ENCODE data around the gene DYRK2.
A peak's percentile ranks its signal among the peaks of the same experiment; 100 is the strongest.

DYRK2 gene

GRCh38 chr12:67702136-67702535 is 53.6 kb downstream of the DYRK2 start:
- H3K14ac ChIP-seq (ENCODE audit: low read length) = no peak overlapping the region
- H3K23ac ChIP-seq (ENCODE audit: low read depth, low read length, poor library complexity) = no peak overlapping the region
- H2AFZ ChIP-seq (ENCODE audit: low read length) = no peak overlapping the region
- no peak overlapping the region for H4K8ac ChIP-seq (ENCODE audit: low read depth, low read length)
- no peak overlapping the region for H2BK120ac ChIP-seq (ENCODE audit: low read depth, low read length)
- H2AK5ac ChIP-seq (ENCODE audit: low read depth, low read length) = no peak overlapping the region
- no peak overlapping the region for H3K4me3 ChIP-seq (ENCODE audit: low read length in 2 of 2)
- no peak overlapping the region for H2BK15ac ChIP-seq (ENCODE audit: low read length)
- no peak for DNase-seq (ENCODE audit: low spot score)
- H3K79me1 ChIP-seq (ENCODE audit: low read depth, low read length) = no peaks in the 10 kb centered on the region
- H3K4me1 ChIP-seq (ENCODE audit: control insufficient read depth in 2 of 2, insufficient read depth in 1 of 2, low read depth in 1 of 2, low read length in 2 of 2) = peaks cover 0 to 14% of the 10 kb centered on the region in 2 donors
- H2BK5ac ChIP-seq (ENCODE audit: low read length) = no peak overlapping the region
- no peak overlapping the region for H2BK12ac ChIP-seq (ENCODE audit: low read length)
- WGBS, 2 donors (ENCODE audit: extremely low coverage in 2 of 2, insufficient read length in 2 of 2, insufficient replicate concordance in 1 of 2) = no CpG with 5 or more reads among the region's 1 CpG
- H3K27ac ChIP-seq (replicated peaks; ENCODE audit: low read length) = no peak overlapping the region
- no peak overlapping the region for H4K91ac ChIP-seq (ENCODE audit: low read depth, low read length, poor library complexity)
- no peaks in the 10 kb centered on the region for H3K27me3 ChIP-seq (ENCODE audit: control insufficient read depth in 3 of 3, insufficient read depth in 3 of 3, low read depth in 1 of 3, low read length in 3 of 3)
- no peak overlapping the region for H3K4ac ChIP-seq (ENCODE audit: low read length)
- H3K18ac ChIP-seq (ENCODE audit: low read length) = no peak overlapping the region
- H3K4me2 ChIP-seq (ENCODE audit: insufficient read depth, low read length, poor library complexity, severe bottlenecking) = no peak overlapping the region
- H3K9ac ChIP-seq (ENCODE audit: low read depth, low read length, poor library complexity) = no peak overlapping the region
- no peaks in the 10 kb centered on the region for H3K9me3 ChIP-seq (replicated peaks in 1 of 2; ENCODE audit: control insufficient read depth in 2 of 2, insufficient read depth in 1 of 2, low read depth in 1 of 2, low read length in 2 of 2)
- H3K36me3 ChIP-seq (replicated peaks in 1 of 2; ENCODE audit: control insufficient read depth in 2 of 2, insufficient read depth in 2 of 2, low read length in 2 of 2) = no peaks in the 10 kb centered on the region

GRCh38 chr12:67704071-67704470 is 55.5 kb downstream of the DYRK2 start:
- no peak for DNase-seq (ENCODE audit: low spot score)
- no peak overlapping the region for H3K4me2 ChIP-seq (ENCODE audit: insufficient read depth, low read length, poor library complexity, severe bottlenecking)
- no peak overlapping the region for H2BK5ac ChIP-seq (ENCODE audit: low read length)
- H2BK15ac ChIP-seq (ENCODE audit: low read length) = no peak overlapping the region
- no peaks in the 10 kb centered on the region for H3K4me1 ChIP-seq (ENCODE audit: control insufficient read depth in 2 of 2, insufficient read depth in 1 of 2, low read depth in 1 of 2, low read length in 2 of 2)
- no peak overlapping the region for H3K14ac ChIP-seq (ENCODE audit: low read length)
- H3K18ac ChIP-seq (ENCODE audit: low read length) = no peak overlapping the region
- H3K9ac ChIP-seq (ENCODE audit: low read depth, low read length, poor library complexity) = no peak overlapping the region
- H3K79me1 ChIP-seq (ENCODE audit: low read depth, low read length) = no peaks in the 10 kb centered on the region
- no peaks in the 10 kb centered on the region for H3K27me3 ChIP-seq (ENCODE audit: control insufficient read depth in 3 of 3, insufficient read depth in 3 of 3, low read depth in 1 of 3, low read length in 3 of 3)
- no CpG with 5 or more reads among the region's 4 CpGs for whole genome bisulfite sequencing, 2 donors (ENCODE audit: extremely low coverage in 2 of 2, insufficient read length in 2 of 2, insufficient replicate concordance in 1 of 2)
- no peak overlapping the region for H3K4ac ChIP-seq (ENCODE audit: low read length)
- H2BK120ac ChIP-seq (ENCODE audit: low read depth, low read length) = no peak overlapping the region
- no peak overlapping the region for H3K27ac ChIP-seq (replicated peaks; ENCODE audit: low read length)
- H2AFZ ChIP-seq (ENCODE audit: low read length) = no peak overlapping the region
- H3K4me3 ChIP-seq (ENCODE audit: low read length in 2 of 2) = no peak overlapping the region
- H4K91ac ChIP-seq (ENCODE audit: low read depth, low read length, poor library complexity) = no peak overlapping the region
- no peaks in the 10 kb centered on the region for H3K9me3 ChIP-seq (replicated peaks in 1 of 2; ENCODE audit: control insufficient read depth in 2 of 2, insufficient read depth in 1 of 2, low read depth in 1 of 2, low read length in 2 of 2)
- H2BK12ac ChIP-seq (ENCODE audit: low read length) = no peak overlapping the region
- H2AK5ac ChIP-seq (ENCODE audit: low read depth, low read length) = no peak overlapping the region
- H4K8ac ChIP-seq (ENCODE audit: low read depth, low read length) = no peak overlapping the region
- H3K36me3 ChIP-seq (replicated peaks in 1 of 2; ENCODE audit: control insufficient read depth in 2 of 2, insufficient read depth in 2 of 2, low read length in 2 of 2) = no peaks in the 10 kb centered on the region
- H3K23ac ChIP-seq (ENCODE audit: low read depth, low read length, poor library complexity) = no peak overlapping the region

DNA sequence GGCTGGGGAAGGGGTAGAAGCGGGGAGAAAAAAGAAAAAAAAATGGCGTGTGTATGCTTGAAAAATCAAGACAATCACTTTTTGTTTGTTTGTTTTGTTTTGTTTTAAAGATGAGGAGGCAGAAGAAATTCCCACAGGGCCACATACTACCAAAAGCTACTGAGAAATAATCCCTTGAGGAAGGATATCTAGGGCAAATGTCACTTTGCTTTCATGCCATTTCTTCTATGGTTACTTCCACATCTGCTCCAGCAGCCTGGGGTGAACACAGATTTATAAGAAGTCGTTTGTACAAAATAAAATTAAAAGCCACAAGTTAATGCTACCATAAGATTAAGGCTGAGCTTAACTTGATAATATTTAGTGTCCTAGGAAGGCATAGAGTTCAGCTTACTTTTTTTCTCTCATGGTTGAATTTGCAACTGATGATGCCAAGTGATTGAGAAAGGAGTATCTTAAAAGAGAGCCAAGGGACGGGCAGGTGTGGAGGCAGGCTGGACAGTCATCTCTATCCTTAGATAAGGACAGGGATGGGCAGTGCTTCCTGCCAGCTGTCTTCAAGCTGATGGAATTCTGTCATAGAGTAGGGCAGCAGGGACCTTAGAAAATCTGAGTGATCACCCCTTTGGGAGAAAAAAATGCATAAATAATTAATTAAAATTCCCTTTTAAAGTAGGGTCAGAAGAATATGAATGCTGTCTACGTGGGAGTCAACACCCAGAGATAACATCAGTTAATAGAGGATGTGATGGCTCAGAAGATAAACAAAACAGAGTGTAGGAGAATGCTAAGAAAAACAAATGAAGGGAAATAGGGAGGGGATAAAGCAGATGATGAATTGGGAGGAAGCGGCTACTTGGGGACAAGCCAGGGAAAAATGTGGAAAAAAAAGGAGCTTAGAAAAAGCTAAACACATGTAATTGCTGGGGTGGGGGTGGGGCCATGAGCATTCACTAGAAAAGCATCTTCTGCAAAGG is 57.1 kb downstream of the DYRK2 start:
- Histone ChIP-seq H3K18ac (ENCODE audit: low read length) (no peak overlapping the region), H3K27ac (replicated peaks; ENCODE audit: low read length) (no peak overlapping the region), H2BK120ac (ENCODE audit: low read depth, low read length) (no peak overlapping the region), H3K9me3 (replicated peaks in 1 of 2; ENCODE audit: control insufficient read depth in 2 of 2, insufficient read depth in 1 of 2, low read depth in 1 of 2, low read length in 2 of 2) (no peaks in the 10 kb centered on the region), H2AFZ (ENCODE audit: low read length) (no peak overlapping the region), H2AK5ac (ENCODE audit: low read depth, low read length) (no peak overlapping the region), H3K27me3 (ENCODE audit: control insufficient read depth in 3 of 3, insufficient read depth in 3 of 3, low read depth in 1 of 3, low read length in 3 of 3) (no peaks in the 10 kb centered on the region), H3K4me2 (ENCODE audit: insufficient read depth, low read length, poor library complexity, severe bottlenecking) (no peak overlapping the region), H3K36me3 (replicated peaks in 1 of 2; ENCODE audit: control insufficient read depth in 2 of 2, insufficient read depth in 2 of 2, low read length in 2 of 2) (no peaks in the 10 kb centered on the region), H3K4ac (ENCODE audit: low read length) (no peak overlapping the region), H3K14ac (ENCODE audit: low read length) (no peak overlapping the region), H2BK5ac (ENCODE audit: low read length) (no peak overlapping the region), H2BK12ac (ENCODE audit: low read length) (no peak overlapping the region), H4K91ac (ENCODE audit: low read depth, low read length, poor library complexity) (no peak overlapping the region), H2BK15ac (ENCODE audit: low read length) (no peak overlapping the region), H3K23ac (ENCODE audit: low read depth, low read length, poor library complexity) (no peak overlapping the region), H3K9ac (ENCODE audit: low read depth, low read length, poor library complexity) (no peak overlapping the region), H3K4me1 (ENCODE audit: control insufficient read depth in 2 of 2, insufficient read depth in 1 of 2, low read depth in 1 of 2, low read length in 2 of 2) (no peaks in the 10 kb centered on the region), H4K8ac (ENCODE audit: low read depth, low read length) (no peak overlapping the region), H3K4me3 (ENCODE audit: low read length in 2 of 2) (no peak overlapping the region), H3K79me1 (ENCODE audit: low read depth, low read length) (no peaks in the 10 kb centered on the region)
- WGBS, 2 donors (ENCODE audit: extremely low coverage in 2 of 2, insufficient read length in 2 of 2, insufficient replicate concordance in 1 of 2) = no CpG with 5 or more reads among the region's 6 CpGs
- DNase-seq (ENCODE audit: low spot score) = no peak

DNA sequence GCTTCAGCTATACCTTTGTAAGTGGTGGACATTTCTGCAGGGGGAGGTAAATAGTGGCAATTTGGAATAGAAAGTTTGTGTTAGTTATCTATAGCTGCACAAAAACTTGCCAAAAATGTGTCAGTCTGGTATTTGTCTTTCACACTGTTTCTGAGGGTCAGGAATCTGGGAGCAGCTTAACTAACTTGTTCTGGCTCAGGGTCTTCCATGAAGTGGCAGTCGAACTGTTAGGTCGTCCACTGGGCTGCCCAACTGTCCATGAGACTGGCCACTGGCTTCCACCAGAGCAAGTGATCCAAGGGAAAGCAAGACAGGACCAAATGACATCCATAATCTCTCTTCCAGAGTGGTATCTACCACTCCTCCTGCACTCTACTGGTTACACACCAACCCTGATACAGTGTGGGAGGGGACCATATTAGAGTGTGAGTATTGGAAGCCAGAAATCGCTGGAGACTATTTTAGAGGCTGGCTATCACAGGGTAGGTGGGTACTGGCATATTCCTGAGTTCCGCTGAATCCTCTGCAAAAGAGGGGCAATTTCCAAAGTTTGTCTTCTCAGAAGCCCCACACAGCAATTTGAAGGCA is 60.9 kb downstream of the DYRK2 start:
- no peak overlapping the region for H2BK12ac ChIP-seq (ENCODE audit: low read length)
- H2BK15ac ChIP-seq (ENCODE audit: low read length) = no peak overlapping the region
- no peaks in the 10 kb centered on the region for H3K79me1 ChIP-seq (ENCODE audit: low read depth, low read length)
- no peak overlapping the region for H2BK5ac ChIP-seq (ENCODE audit: low read length)
- H3K4me3 ChIP-seq (ENCODE audit: low read length in 2 of 2) = no peak overlapping the region
- no peak overlapping the region for H3K9ac ChIP-seq (ENCODE audit: low read depth, low read length, poor library complexity)
- H3K14ac ChIP-seq (ENCODE audit: low read length) = peak overlapping the region; percentile 10
- no peak overlapping the region for H2AK5ac ChIP-seq (ENCODE audit: low read depth, low read length)
- no peaks in the 10 kb centered on the region for H3K27me3 ChIP-seq (ENCODE audit: control insufficient read depth in 3 of 3, insufficient read depth in 3 of 3, low read depth in 1 of 3, low read length in 3 of 3)
- no peak overlapping the region for H3K27ac ChIP-seq (replicated peaks; ENCODE audit: low read length)
- no peak overlapping the region for H3K23ac ChIP-seq (ENCODE audit: low read depth, low read length, poor library complexity)
- H2BK120ac ChIP-seq (ENCODE audit: low read depth, low read length) = no peak overlapping the region
- no peak overlapping the region for H2AFZ ChIP-seq (ENCODE audit: low read length)
- H3K9me3 ChIP-seq (replicated peaks in 1 of 2; ENCODE audit: control insufficient read depth in 2 of 2, insufficient read depth in 1 of 2, low read depth in 1 of 2, low read length in 2 of 2) = no peaks in the 10 kb centered on the region
- H3K36me3 ChIP-seq (replicated peaks in 1 of 2; ENCODE audit: control insufficient read depth in 2 of 2, insufficient read depth in 2 of 2, low read length in 2 of 2) = no peaks in the 10 kb centered on the region
- H4K8ac ChIP-seq (ENCODE audit: low read depth, low read length) = no peak overlapping the region
- H3K4me2 ChIP-seq (ENCODE audit: insufficient read depth, low read length, poor library complexity, severe bottlenecking) = no peak overlapping the region
- no peak overlapping the region for H3K18ac ChIP-seq (ENCODE audit: low read length)
- no peak for DNase-seq (ENCODE audit: low spot score)
- H4K91ac ChIP-seq (ENCODE audit: low read depth, low read length, poor library complexity) = no peak overlapping the region
- no peaks in the 10 kb centered on the region for H3K4me1 ChIP-seq (ENCODE audit: control insufficient read depth in 2 of 2, insufficient read depth in 1 of 2, low read depth in 1 of 2, low read length in 2 of 2)
- WGBS, 2 donors (ENCODE audit: extremely low coverage in 2 of 2, insufficient read length in 2 of 2, insufficient replicate concordance in 1 of 2) = no CpG with 5 or more reads among the region's 4 CpGs
- H3K4ac ChIP-seq (ENCODE audit: low read length) = no peak overlapping the region
